ENCODE results near the gene GOLGA2.
"Not testable (repeated sequence)": the region's sequence is repeated elsewhere in the genome, so short reads cannot be mapped to it uniquely, and the experiment has no call there.

DNA sequence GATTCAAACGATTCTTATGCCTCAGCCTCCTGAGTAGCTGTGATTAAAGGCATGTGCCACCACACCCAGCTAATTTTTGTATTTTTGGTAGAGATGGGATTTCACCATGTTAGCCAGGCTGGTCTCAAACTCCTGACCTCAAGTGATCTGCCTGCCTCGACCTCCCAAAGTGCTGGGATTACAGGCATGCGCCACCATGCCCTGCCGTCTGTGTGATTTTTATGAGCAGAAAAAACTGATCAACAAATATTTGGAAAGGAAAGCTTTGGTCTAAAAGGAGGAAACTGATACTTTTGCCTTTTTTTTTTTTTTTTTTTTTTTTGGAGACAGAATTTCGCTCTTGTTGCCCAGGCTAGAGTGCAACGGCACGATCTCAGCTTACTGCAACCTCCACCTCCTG is 44.9 kb downstream of the GOLGA2 start:
- not testable (repeated sequence) for TF ChIP-seq CHD1, SMC3 (IDR thresholded peaks at IDR 0.05; ENCODE audit: low read depth, low read length)
- TF ChIP-seq, protein P1, sequence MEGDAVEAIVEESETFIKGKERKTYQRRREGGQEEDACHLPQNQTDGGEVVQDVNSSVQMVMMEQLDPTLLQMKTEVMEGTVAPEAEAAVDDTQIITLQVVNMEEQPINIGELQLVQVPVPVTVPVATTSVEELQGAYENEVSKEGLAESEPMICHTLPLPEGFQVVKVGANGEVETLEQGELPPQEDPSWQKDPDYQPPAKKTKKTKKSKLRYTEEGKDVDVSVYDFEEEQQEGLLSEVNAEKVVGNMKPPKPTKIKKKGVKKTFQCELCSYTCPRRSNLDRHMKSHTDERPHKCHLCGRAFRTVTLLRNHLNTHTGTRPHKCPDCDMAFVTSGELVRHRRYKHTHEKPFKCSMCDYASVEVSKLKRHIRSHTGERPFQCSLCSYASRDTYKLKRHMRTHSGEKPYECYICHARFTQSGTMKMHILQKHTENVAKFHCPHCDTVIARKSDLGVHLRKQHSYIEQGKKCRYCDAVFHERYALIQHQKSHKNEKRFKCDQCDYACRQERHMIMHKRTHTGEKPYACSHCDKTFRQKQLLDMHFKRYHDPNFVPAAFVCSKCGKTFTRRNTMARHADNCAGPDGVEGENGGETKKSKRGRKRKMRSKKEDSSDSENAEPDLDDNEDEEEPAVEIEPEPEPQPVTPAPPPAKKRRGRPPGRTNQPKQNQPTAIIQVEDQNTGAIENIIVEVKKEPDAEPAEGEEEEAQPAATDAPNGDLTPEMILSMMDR (conservative IDR thresholded peaks at IDR 0.05; ENCODE audit: low read depth, low read length): not testable (repeated sequence)
